HCT116 (cell line): ENCODE data around the gene TAF6L. TPM values are rescaled to one million over a fixed set of nuclear protein-coding genes. Genes with fewer than 3 reads are reported as not detected.

Experiments used
- ATAC-seq: fragments of 200-7000 bp; cut with Tn5 transposase; 2 replicates; pipeline ENCODE4 v1.9.1; 2020; ENCODE audit warnings: mild to moderate bottlenecking, moderate library complexity
- BruUV-seq: library from RNA; stranded (reverse); fragments of 400-500 nt; replicated peaks from 2 replicates; lab custom pipeline; 2021; lab: Mats Ljungman, UMichigan
- CTCF ChIA-PET: fragments of 300-600 bp; sonication (Branson Sonifier 250); formaldehyde crosslinking; loops from one replicate; lab custom pipeline; 2021; ENCODE audit warnings: antibody characterized with exemption; lab: Charles Lee
- POLR2A ChIA-PET: fragments of 300-600, 350-600 bp; sonication (Branson Sonifier 250); formaldehyde crosslinking; loops from one replicate; lab custom pipeline; 2021; ENCODE audit warnings: antibody characterized with exemption; lab: Charles Lee
- RAD21 ChIA-PET, 2 experiments: fragments of 300-600 bp; sonication (Branson Sonifier 250); formaldehyde crosslinking; loops; one replicate each; lab custom pipeline; 2023; ENCODE audit warnings: low total read pairs in 2 of 2; ENCODE audit not compliant: uncharacterized antibody in 2 of 2, unreplicated experiment in 2 of 2, low non-redundant PET in 1 of 2; lab: Charles Lee
- DNase-seq: peaks from one replicate; pipeline ENCODE4 v3.0.0-alpha.2; 2010; ENCODE audit warnings: low read depth, low spot score
- H2AFZ ChIP-seq: fragments of 200-600 bp; shearing (Covaris generic), sonication (generic); 2 replicates; pipeline ENCODE4 v1.6.1; 2017; ENCODE audit warnings: low read depth, mixed run types, mixed read lengths, antibody characterized with exemption, low read length; ENCODE audit not compliant: poor library complexity, severe bottlenecking
- H3K27ac ChIP-seq: 2 replicates; pipeline ENCODE4 v1.5.1; 2012; ENCODE audit warnings: low read depth, low read length
- H3K27me3 ChIP-seq: fragments of 200-600 bp; sonication (generic); 2 replicates; pipeline ENCODE4 v1.6.1; 2016; ENCODE audit warnings: mixed run types, low read length, mixed read lengths; ENCODE audit not compliant: insufficient read depth
- H3K36me3 ChIP-seq, 2 experiments: fragments of 200-500 bp in 1 of 2; fragments of 200-600 bp in 1 of 2; sonication (Bioruptor generic) in 1 of 2; sonication (generic) in 1 of 2; 2 replicates each; pipeline versions ENCODE4 v1.5.1 to v1.6.1; 2014 to 2016; ENCODE audit warnings: low read length in 2 of 2, inconsistent platforms in 1 of 2, mixed read lengths in 1 of 2, mixed run types in 1 of 2; ENCODE audit not compliant: insufficient read depth in 2 of 2, control insufficient read depth in 1 of 2
- H3K4me1 ChIP-seq, 2 experiments: fragments of 200-600 bp in 1 of 2; sonication (generic) in 1 of 2; 2 replicates each; pipeline versions ENCODE4 v1.5.1 to v1.6.1; 2012 to 2017; ENCODE audit warnings: low read length in 2 of 2, inconsistent platforms in 1 of 2, mild to moderate bottlenecking in 1 of 2, mixed read lengths in 1 of 2, mixed run types in 1 of 2, moderate library complexity in 1 of 2; ENCODE audit not compliant: insufficient read depth in 2 of 2, control insufficient read depth in 1 of 2
- H3K4me2 ChIP-seq: fragments of 200-600 bp; sonication (generic); 2 replicates; pipeline ENCODE4 v1.6.1; 2017; ENCODE audit warnings: mixed run types, low read length, mixed read lengths
- H3K4me3 ChIP-seq, 2 experiments: fragments of 200-600 bp in 1 of 2; sonication (generic) in 1 of 2; replicated peaks in 1 of 2; 2 replicates each; pipeline ENCODE4 v1.5.1; 2011 to 2016; ENCODE audit warnings: low read length in 2 of 2, control low read depth in 1 of 2, low read depth in 1 of 2, mild to moderate bottlenecking in 1 of 2, mixed read lengths in 1 of 2, mixed run types in 1 of 2
- H3K79me2 ChIP-seq: fragments of 200-600 bp; sonication (generic); 2 replicates; pipeline ENCODE4 v1.6.1; 2017; ENCODE audit warnings: mild to moderate bottlenecking, mixed run types, low read length, moderate library complexity, mixed read lengths; ENCODE audit not compliant: insufficient read depth
- H3K9ac ChIP-seq: fragments of 200-600 bp; sonication (generic); 2 replicates; pipeline ENCODE4 v1.6.1; 2016; ENCODE audit warnings: low read length, mixed read lengths
- H3K9me2 ChIP-seq: fragments of 200-600 bp; sonication (generic), shearing (Covaris generic); 2 replicates; pipeline ENCODE4 v1.6.1; 2017; ENCODE audit warnings: mixed run types, mild to moderate bottlenecking, moderate library complexity; ENCODE audit not compliant: insufficient read depth
- H3K9me3 ChIP-seq, 2 experiments: fragments of 200-500 bp in 1 of 2; fragments of 200-600 bp in 1 of 2; sonication (Bioruptor generic) in 1 of 2; sonication (generic) in 1 of 2; 2 replicates each; pipeline ENCODE4 v1.6.1; 2014 to 2017; ENCODE audit warnings: low read length in 2 of 2, mixed read lengths in 2 of 2, inconsistent platforms in 1 of 2, low read depth in 1 of 2, mild to moderate bottlenecking in 1 of 2, mixed run types in 1 of 2, moderate library complexity in 1 of 2; ENCODE audit not compliant: control insufficient read depth in 1 of 2, insufficient read depth in 1 of 2
- H4K20me1 ChIP-seq: fragments of 200-600 bp; sonication (generic), shearing (Covaris generic); 2 replicates; pipeline ENCODE4 v1.6.1; 2017; ENCODE audit warnings: mixed run types, mild to moderate bottlenecking, moderate library complexity; ENCODE audit not compliant: insufficient read depth
- CEBPB ChIP-seq: IDR thresholded peaks from 2 replicates; pipeline ENCODE4 v1.6.1; 2012; ENCODE audit warnings: low read depth
- CTCF ChIP-seq, 3 experiments: fragments of 200-600 bp in 1 of 3; sonication (generic) in 1 of 3; IDR thresholded peaks in 2 of 3; conservative IDR thresholded peaks in 1 of 3; 2 replicates each; pipeline ENCODE4 v1.5.1; 2012 to 2017; ENCODE audit warnings: low read depth in 2 of 3, low read length in 2 of 3, antibody characterized with exemption in 1 of 3, borderline replicate concordance in 1 of 3, control low read depth in 1 of 3, mild to moderate bottlenecking in 1 of 3, mixed read lengths in 1 of 3, mixed run types in 1 of 3, moderate library complexity in 1 of 3; ENCODE audit not compliant: insufficient read depth in 1 of 3
- EGR1 ChIP-seq: IDR thresholded peaks from 2 replicates; pipeline ENCODE4 v1.6.1; 2012; ENCODE audit warnings: low read depth
- ELF1 ChIP-seq: IDR thresholded peaks from 2 replicates; pipeline ENCODE4 v1.6.1; 2012; ENCODE audit warnings: low read depth, borderline replicate concordance
- EZH2 ChIP-seq: fragments of 200-600 bp; sonication (generic); IDR thresholded peaks from 2 replicates; pipeline ENCODE4 v1.6.1; 2017; ENCODE audit warnings: antibody characterized with exemption, mixed run types
- FOSL1 ChIP-seq: IDR thresholded peaks from 2 replicates; pipeline ENCODE4 v1.6.1; 2012; ENCODE audit warnings: low read depth
- JUND ChIP-seq: IDR thresholded peaks from 2 replicates; pipeline ENCODE4 v1.6.1; 2012
- POLR2AphosphoS5 ChIP-seq: IDR thresholded peaks from 2 replicates; pipeline ENCODE4 v1.6.1; 2011; ENCODE audit warnings: mild to moderate bottlenecking, low read depth, low read length, moderate library complexity
- RAD21 ChIP-seq: IDR thresholded peaks from 2 replicates; pipeline ENCODE4 v1.6.1; 2012; ENCODE audit warnings: low read depth, mild to moderate bottlenecking
- REST ChIP-seq: IDR thresholded peaks from 2 replicates; pipeline ENCODE4 v1.6.1; 2012; ENCODE audit warnings: low read depth
- SIN3A ChIP-seq: IDR thresholded peaks from 2 replicates; pipeline ENCODE4 v1.6.1; 2012; ENCODE audit warnings: low read depth
- SP1 ChIP-seq: IDR thresholded peaks from 2 replicates; pipeline ENCODE4 v1.6.1; 2012; ENCODE audit warnings: low read depth
- SRF ChIP-seq: IDR thresholded peaks from 2 replicates; pipeline ENCODE4 v1.6.1; 2012; ENCODE audit warnings: low read depth
- TCF7L2 ChIP-seq: IDR thresholded peaks from 2 replicates; pipeline ENCODE4 v1.7.0; 2011; ENCODE audit warnings: borderline replicate concordance, inconsistent platforms; ENCODE audit not compliant: insufficient read depth, insufficient read length; ENCODE audit errors: extremely low read depth
- ZBTB33 ChIP-seq: IDR thresholded peaks from 2 replicates; pipeline ENCODE4 v1.6.1; 2011; ENCODE audit warnings: mild to moderate bottlenecking, low read length, moderate library complexity; ENCODE audit not compliant: insufficient replicate concordance; ENCODE audit errors: extremely low read depth
- ZNF274 ChIP-seq: fragments of 200-500 bp; sonication (Bioruptor generic); IDR thresholded peaks from 2 replicates; pipeline ENCODE4 v1.6.1; 2014; ENCODE audit warnings: mild to moderate bottlenecking, low read depth, low read length, inconsistent platforms
- intact Hi-C: fragments of 100-400 bp; cut with micrococcal nuclease; formaldehyde crosslinking; loops from 2 replicates; pipeline ENCODE4 v1.10.0; 2022
- total RNA-seq: library from RNA; stranded (reverse); gene quantifications from one replicate; pipeline ENCODE4 v1.2.1, GENCODE V29; 2021; ENCODE audit not compliant: unreplicated experiment
- TF ChIP-seq, protein P1 (sequence below): IDR thresholded peaks from 2 replicates; pipeline ENCODE4 v1.6.1; 2012

TAF6L gene
- total RNA-seq, 1 experiment from 2014 or later: 24.2 TPM

DNA sequence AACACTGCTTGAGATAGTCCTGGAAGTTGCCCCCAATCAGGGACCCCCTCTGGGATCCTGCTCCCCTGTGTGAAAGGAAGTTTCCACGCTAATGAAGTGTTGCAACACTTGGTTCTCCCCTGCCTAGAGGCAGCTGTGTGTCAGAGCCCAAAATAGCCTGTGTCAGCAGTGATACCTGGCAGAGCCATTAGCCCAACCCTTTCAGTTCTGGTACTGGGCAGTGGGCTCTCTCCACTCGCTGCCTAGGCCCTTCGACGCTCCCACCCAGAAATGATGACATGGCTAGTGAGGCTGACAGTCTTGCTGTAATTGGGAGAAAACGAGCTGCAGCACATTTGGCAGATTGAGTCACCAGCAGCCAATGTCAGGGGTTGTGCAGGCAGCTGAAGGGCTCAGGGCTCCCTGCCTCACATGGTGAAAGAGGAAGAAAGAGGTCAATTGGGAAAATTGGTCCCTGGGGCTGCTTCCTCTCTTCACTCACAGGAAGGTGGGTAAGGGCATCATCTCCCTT, 35.5 kb downstream of the TAF6L start:
- Histone ChIP-seq H4K20me1 (no peaks in the 10 kb centered on the region), H3K79me2 (peaks cover 30% of the 10 kb centered on the region), H3K27me3 (no peaks in the 10 kb centered on the region), H3K4me2 (peak overlapping the region; percentile 86; the same call in 1 of the 2 replicates), H3K9ac (no peak overlapping the region), H3K9me2 (no peaks in the 10 kb centered on the region), H2AFZ (no peak overlapping the region), H3K27ac (no peak overlapping the region), H3K9me3 (no peaks in the 10 kb centered on the region), H3K4me3 (no peak overlapping the region), H3K36me3 (peaks cover 11 to 13% of the 10 kb centered on the region in 2 experiments), H3K4me1 (peaks cover 0 to 21% of the 10 kb centered on the region in 2 experiments; a peak in 3 of 4 replicates)
- BruUV-seq: no TSS peak
- DNase-seq (no peak), ATAC-seq (no peak)
- CTCF ChIA-PET: no interaction called here
- TF ChIP-seq ZBTB33 (no peak), CTCF (IDR thresholded peaks at IDR 0.05 in 2 of 3, conservative IDR thresholded peaks at IDR 0.05 in 1 of 3; ENCODE audit: borderline replicate concordance in 1 of 3, insufficient read depth in 1 of 3, low read depth in 2 of 3, low read length in 2 of 3) (no peak), ELF1 (no peak), SIN3A (no peak), RAD21 (no peak), SRF (no peak), TCF7L2 (no peak), EZH2 (no peak), EGR1 (no peak), JUND (no peak), CEBPB (no peak), FOSL1 (no peak), POLR2AphosphoS5 (no peak), REST (no peak), SP1 (no peak), ZNF274 (no peak)
- TF ChIP-seq, protein P1, sequence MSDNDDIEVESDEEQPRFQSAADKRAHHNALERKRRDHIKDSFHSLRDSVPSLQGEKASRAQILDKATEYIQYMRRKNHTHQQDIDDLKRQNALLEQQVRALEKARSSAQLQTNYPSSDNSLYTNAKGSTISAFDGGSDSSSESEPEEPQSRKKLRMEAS: no peak
- POLR2A ChIA-PET: interaction anchor here (1.2 to 2.2 kb wide), 9 partner anchors 8 to 53 kb away, joined by 3 to 26 read pairs (median 5); partner anchors contain the start of genes STX5, TEX54, TMEM179B and WDR74
- intact Hi-C loops: no loop called here
- RAD21 ChIA-PET: no interaction called here
